GM18505 (cell line): ENCODE results near the gene RIPOR3.
"Not testable (repeated sequence)": the region's sequence is repeated elsewhere in the genome, so short reads cannot be mapped to it uniquely, and the experiment has no call there.

Source experiments
- ATAC-seq: cut with Tn5 transposase; IDR thresholded peaks from one replicate; pipeline ENCODE4 v1.9.1; 2021; ENCODE audit not compliant: unreplicated experiment
- POLR2A ChIP-seq: IDR thresholded peaks from 4 replicates; pipeline ENCODE4 v1.6.1; 2011; ENCODE audit warnings: borderline replicate concordance; ENCODE audit not compliant: insufficient read depth, insufficient read length; ENCODE audit errors: extremely low read depth

The RIPOR3 gene

DNA sequence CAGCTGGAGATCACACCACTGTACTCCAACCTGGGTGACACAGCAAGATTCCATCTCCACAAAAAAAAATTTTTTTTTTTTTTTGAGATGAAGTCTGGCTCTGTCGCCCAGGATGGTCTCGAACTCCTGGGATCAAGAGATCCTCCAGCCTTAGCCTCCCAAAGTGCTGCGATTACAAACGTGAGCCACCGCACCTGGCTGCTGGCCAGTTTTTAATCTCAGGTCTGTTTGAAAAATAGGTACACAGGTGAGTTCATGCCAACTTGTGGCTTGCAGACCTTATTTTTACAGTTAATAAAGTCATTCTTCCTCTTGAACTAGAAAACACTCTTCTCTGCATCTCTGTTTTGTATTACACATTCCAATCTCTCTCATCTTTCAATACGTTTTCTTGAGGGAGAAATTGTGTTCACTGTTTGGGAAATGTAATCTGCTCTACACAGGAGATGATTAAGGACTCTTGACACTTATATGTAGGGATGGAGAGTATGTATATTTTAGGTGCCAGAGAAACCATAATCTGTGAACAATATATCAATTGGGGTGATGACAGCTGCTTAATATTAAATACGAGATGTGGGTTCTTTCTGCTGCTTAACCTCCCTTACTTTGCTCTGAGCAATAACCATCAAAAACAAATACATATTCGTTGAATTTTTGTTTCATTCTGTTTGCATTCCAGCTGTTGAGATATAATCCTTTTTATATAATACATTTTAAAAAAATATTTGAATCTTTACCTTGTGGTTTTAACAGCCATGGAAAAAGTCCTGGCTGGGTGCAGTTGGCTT lies 17.7 kb upstream of the RIPOR3 start:
- ATAC-seq = no peak
- TF ChIP-seq POLR2A = no peak

DNA sequence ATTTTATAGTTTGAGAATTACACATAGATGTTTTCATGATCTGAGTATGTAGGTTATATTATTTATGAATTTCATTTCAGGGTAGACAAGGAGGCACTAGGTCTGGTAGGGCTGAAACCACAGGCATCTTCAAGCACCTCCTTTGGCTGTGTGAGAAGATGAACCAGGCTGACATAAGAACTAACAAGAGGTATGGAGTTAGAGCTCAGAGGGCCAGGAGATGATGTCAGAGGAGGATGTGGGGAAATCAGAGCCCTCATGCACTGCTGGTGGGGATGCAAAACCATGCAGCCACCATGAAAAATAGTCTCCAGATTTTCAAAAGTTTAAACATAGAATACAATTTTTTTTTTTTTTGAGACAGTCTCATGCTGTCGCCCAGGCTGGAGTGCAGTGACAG lies 13.6 kb upstream of the RIPOR3 start:
- TF ChIP-seq POLR2A = no peak

DNA sequence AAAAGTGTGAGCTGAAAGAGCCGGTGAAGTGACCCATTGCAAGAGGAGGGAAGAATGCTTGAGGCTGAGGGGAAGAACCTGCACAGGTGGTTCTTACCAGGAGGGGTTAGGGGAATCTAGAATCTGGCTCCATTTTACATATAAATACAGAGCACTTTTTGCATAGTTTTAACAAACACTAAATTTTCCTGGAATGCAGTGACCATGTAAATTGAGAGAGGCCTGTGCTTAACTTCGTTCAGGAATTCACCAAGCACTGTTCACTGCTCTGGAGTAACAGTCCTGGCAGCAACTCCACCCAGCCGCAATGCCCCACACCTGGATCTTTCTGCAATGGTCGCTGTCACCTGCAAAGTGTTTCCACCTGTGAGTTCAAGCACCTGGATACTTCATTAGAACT lies 13.2 kb upstream of the RIPOR3 start:
- no peak for TF ChIP-seq POLR2A
- ATAC-seq = no peak

More for the DNA sequence above, 13.6 kb upstream of the RIPOR3 start:
- ATAC-seq = no peak

DNA sequence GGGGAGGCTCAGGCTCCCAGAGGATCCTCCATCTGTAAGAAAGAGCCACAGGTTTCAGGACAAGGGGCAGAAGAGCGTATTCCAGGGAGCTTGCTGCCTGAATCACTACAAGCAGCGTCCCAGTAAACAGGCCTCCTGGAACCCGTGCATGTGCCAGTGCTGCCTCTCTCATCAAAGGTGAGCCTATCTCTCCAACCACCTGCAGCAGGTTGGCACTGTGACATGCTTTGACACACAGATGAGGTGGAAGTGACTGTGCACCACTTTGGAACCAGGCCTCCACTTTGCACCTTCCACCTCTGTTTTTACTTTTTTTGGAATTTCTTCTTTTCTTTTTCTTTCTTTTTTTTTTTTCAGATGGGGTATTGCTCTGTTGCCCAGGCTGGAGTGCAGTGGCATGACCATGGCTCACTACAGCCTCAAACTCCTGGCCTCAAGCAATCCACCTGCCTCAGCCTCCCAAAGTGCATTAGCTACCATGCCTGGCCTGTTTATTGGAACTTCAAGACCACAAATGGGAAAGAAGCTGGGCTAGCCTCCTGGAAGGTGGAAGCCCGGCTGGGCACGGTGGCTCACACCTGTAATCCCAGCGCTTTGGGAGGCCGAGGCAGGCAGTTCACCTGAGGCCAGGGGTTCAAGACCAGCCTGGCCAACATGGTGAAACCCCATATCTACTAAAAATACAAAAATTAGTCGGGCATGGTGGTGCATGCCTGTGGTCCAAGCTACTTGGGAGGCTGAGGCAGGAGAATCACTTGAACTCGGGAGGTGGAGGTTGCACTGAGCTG lies 12.5 kb upstream of the RIPOR3 start:
- ATAC-seq = not testable (repeated sequence)

DNA sequence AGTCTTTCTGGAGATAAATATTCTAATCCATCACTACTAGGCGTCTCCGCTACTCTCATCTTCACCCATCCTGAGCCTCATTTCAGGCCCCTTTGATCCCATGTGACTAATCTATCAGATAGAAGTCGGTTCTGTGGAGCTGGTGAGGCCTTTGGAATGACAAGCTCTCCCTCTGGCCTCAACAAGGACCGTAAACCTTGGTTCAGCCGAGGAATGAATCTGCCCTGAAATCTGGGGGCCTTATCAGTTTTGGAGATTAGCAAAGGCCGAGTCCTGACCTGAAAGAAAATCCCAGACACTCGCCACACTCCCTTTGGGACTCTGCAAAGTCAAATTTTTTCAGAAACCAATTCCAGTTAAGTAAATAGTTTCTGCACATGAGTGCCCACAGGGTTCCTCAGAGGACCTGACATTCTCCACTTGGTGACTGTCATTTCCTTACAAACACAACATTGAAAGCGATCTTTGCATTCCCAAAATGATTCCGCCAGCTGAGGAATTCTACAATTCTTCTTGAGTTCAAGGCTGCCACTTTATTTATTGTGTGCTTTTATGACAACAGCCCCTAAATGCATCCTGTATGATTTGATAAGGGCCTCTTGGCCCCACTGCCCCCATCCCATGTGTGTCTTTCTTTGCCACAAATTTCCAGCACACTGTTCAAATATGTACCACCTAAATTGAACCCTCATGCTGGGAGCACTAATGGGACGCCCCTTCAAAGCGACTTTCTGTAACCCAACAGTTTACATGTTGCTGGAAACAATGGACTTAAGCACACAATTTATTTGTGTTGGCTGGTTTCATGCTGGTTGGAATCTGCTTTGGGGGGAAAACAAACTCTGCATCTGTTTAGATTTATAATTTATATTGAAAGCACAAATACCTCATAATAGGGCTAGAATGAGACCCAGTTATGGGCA lies 10.0 kb upstream of the RIPOR3 start:
- ATAC-seq = no peak

DNA sequence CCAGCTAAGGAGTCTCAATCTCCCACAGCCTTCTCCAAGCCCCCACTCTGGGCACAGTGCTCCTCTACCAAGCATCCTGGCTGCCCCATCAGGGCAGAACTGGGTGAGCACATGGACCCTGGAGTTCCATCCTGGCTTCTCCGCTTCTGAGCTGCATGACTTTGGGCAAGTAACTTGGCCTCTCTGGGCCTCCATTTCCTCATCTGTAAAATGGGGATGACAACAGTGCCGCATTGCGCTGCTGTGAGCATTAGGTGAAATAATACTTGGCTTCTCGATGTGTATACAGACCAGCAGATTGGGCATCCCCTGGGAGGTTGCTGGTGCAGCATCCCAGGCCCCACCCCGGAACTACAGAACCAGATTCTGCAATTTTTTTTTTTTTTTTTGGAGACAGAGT lies 8.3 kb upstream of the RIPOR3 start:
- ATAC-seq = no peak
- no peak for TF ChIP-seq POLR2A

More for the DNA sequence above, 10.0 kb upstream of the RIPOR3 start:
- TF ChIP-seq POLR2A = no peak

DNA sequence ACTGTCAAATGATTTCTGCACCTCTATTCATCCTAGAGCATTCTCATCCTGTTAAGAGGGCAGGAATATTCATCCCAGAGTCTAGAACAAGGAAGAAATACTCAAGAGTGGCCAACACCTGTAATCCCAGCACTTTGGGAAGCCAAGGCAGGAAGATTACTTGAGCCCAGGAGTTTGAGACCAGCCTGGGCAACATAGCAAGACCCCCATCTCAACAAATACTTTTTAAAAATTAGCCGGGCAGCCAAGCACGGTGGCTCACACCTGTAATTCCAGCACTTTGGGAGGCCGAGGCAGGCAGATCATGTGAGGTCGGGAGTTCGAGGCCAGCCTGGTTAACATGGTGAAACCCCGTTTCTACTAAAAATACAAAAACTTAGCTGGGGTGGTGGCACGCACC lies 6.9 kb upstream of the RIPOR3 start:
- ATAC-seq = not testable (repeated sequence)

DNA sequence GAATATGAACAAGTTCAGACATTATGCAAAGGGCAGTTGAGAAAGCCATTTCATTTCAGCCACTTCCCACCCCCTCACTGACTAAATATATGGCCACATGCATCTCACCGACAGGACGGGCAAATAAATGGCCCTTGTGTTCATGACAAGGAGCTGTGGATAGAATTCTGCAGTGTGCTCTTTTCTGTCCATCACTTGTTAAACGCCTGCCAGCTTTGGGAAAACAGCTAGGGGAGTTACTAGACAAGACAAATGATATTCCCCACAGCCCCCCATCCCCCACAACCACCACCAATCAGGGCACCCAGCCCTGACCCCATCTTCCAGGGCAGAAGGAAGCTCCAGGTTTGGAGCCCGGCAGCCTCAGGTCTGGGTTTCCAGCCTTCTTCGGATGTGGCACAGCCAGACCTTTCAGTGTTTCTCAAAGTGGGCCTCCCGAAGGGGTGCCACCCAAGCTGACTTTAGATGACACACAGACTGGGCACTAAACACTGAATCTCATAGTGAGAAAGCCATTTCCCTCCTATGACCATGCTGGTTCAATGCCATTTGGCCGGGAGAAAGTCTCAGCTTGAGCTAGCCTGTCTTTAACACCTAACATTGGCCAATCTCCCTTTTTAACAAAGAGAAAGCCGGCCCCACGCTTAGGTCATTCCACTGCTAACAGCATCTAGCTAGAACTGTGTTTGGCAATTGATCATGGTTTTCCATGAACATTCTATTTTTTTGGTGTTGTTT lies 4.0 kb upstream of the RIPOR3 start:
- TF ChIP-seq POLR2A = no peak
- no peak for ATAC-seq

DNA sequence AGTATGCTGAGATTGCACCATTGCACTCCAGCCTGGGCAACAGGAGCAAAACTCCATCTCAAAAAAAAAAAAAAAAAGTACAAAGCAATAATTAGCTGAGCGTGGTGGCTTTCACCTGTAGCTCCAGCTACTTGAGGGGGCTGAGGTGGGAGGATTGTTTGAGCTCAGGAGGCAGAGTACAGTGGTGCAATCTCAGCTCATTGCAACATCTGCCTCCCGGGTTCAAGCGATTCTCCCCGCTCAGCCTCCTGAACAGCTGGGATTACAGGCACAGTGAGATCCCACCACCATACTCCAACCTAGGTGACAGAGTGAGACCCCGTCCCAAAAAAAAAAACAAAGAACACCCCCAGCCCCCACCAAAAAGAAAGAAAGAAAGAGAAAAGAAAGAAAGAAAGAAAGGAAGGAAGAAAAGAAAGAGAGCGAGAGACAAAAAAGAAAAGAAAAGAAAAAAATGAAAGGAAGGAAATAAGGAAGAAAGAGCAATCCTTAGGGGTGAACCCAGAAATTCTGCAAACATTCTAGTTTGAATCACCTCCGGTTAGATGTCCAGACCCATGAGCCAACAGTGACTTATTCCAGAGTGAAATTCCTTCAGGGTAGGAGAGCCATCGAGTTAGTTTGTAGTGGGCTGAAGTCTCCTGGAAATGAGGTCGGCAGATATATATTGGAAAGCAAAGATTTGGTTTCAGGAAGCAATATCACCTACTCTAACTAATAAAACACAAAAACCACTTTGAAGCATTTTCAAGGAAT lies 3.2 kb upstream of the RIPOR3 start:
- no peak for TF ChIP-seq POLR2A
- ATAC-seq = no peak

DNA sequence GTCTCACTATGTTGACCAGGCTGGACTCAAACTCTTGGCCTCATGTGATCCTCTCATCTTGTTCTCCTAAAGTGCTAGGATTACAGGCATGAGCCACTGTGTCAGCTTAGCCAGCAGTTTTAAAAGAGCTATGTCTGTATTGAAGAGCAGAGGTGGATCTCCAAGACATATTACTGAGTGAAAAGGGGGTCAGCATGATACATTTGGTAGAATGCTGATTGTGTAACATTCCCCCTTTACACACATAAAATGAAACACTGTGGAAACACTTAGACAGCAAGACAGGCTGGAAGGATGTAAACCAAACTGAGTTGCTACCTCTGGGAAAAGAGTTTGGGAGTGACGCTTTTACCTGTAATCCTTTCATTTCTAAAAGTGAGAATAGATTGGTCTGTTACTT lies 1.7 kb upstream of the RIPOR3 start:
- no peak for TF ChIP-seq POLR2A
- ATAC-seq = no peak

DNA sequence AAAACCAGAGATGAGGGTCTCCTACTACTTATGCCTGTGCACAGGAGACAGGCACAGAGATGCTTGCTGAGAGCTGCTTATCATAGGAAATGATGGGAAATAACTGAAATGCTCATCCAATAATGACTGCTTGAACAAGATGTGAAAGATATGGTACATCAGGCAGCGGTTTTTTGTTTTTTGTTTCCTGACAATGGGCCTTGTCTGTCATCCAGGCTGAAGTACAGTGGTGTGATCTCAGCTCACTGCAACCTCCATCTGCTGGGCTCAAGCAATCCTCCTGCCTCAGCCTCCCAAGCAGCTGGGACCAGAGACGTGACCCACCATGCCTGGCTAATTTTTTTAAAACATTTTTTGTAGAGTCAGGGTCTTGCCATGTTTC lies 1.2 kb upstream of the RIPOR3 start:
- TF ChIP-seq POLR2A = no peak
- ATAC-seq = no peak
